HFFc6 (cell line): ENCODE data around the gene OOSP4A. TPM values are rescaled to one million over a fixed set of nuclear protein-coding genes. Genes with fewer than 3 reads are reported as not detected.

Source experiments
- DNase-seq: peaks from one replicate; pipeline ENCODE4 v3.0.0-alpha.2; 2018
- H3K27ac Mint-ChIP-seq: 2 replicates; pipeline ENCODE4 v1.8.0; 2020; ENCODE audit warnings: mild to moderate bottlenecking, mixed read lengths
- H3K27me3 Mint-ChIP-seq: 2 replicates; pipeline ENCODE4 v1.8.0; 2021; ENCODE audit warnings: mild to moderate bottlenecking, moderate library complexity, mixed read lengths; ENCODE audit not compliant: insufficient read depth
- H3K36me3 Mint-ChIP-seq: 2 replicates; pipeline ENCODE4 v1.8.0; 2021; ENCODE audit warnings: low read depth, mixed read lengths
- H3K4me1 Mint-ChIP-seq: 2 replicates; pipeline ENCODE4 v1.8.0; 2020; ENCODE audit warnings: low read depth, mixed read lengths
- H3K4me3 Mint-ChIP-seq: 2 replicates; pipeline ENCODE4 v1.8.0; 2020; ENCODE audit warnings: mild to moderate bottlenecking, moderate library complexity, mixed read lengths
- H3K9me3 Mint-ChIP-seq: 2 replicates; pipeline ENCODE4 v1.8.0; 2020; ENCODE audit warnings: mild to moderate bottlenecking, mixed read lengths
- total RNA-seq, 6 experiments: library from RNA; stranded (reverse); fragmentation: NEBNext Ultra II Directional; extraction: Animal tissue kit (Norgen Biotek cat#: 25700); gene quantifications; 2 replicates in 1 of 6; 3 replicates in 5 of 6; pipeline ENCODE4 v1.2.3, GENCODE V29; 2021
- TF ChIP-seq, protein P1 (sequence below): fragments of 200-600 bp; sonication (generic); IDR thresholded peaks from 2 replicates; pipeline ENCODE4 v1.5.0; 2021; ENCODE audit warnings: antibody characterized with exemption, mild to moderate bottlenecking

OOSP4A gene
- total RNA-seq, 6 experiments from 2014 or later, result not detected

GRCh38 chr11:59992425-59992824 lies 28.6 kb downstream of the OOSP4A start:
- Mint-ChIP-seq H3K4me3 (no peak overlapping the region), H3K27me3 (no peaks in the 10 kb centered on the region), H3K36me3 (no peaks in the 10 kb centered on the region), H3K27ac (no peak overlapping the region), H3K4me1 (no peaks in the 10 kb centered on the region), H3K9me3 (peaks cover 24% of the 10 kb centered on the region)
- no peak for DNase-seq
- TF ChIP-seq, protein P1, sequence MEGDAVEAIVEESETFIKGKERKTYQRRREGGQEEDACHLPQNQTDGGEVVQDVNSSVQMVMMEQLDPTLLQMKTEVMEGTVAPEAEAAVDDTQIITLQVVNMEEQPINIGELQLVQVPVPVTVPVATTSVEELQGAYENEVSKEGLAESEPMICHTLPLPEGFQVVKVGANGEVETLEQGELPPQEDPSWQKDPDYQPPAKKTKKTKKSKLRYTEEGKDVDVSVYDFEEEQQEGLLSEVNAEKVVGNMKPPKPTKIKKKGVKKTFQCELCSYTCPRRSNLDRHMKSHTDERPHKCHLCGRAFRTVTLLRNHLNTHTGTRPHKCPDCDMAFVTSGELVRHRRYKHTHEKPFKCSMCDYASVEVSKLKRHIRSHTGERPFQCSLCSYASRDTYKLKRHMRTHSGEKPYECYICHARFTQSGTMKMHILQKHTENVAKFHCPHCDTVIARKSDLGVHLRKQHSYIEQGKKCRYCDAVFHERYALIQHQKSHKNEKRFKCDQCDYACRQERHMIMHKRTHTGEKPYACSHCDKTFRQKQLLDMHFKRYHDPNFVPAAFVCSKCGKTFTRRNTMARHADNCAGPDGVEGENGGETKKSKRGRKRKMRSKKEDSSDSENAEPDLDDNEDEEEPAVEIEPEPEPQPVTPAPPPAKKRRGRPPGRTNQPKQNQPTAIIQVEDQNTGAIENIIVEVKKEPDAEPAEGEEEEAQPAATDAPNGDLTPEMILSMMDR, result no peak

DNA sequence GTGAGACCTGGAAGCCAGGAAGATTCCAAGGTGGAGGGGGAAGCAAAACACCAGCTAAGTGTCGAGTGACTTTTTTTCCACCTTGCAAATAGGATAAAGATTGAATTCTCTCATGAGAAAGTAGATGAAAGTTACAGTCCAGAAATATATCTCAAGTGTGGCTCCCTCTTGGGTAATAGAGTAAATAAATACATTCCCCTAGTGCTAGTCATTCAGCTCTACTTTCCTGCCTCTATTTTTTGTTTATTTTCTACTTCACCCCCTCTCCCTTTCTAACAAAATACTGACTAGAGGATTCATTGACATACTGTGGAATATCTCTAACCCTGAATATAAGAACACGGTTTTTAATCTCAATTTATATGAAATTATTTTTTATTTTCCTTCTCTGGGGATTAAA lies 34.0 kb downstream of the OOSP4A start:
- H3K27me3 Mint-ChIP-seq, result no peaks in the 10 kb centered on the region
- H3K36me3 Mint-ChIP-seq, result no peaks in the 10 kb centered on the region
- H3K27ac Mint-ChIP-seq, result no peak overlapping the region
- H3K4me3 Mint-ChIP-seq, result no peak overlapping the region
- H3K4me1 Mint-ChIP-seq, result no peaks in the 10 kb centered on the region
- H3K9me3 Mint-ChIP-seq, result peaks cover 20% of the 10 kb centered on the region
- TF ChIP-seq, protein P1, result no peak
- DNase-seq, result no peak

- DNase-seq, result no peak
- Mint-ChIP-seq H3K27ac (no peak overlapping the region), H3K4me3 (no peak overlapping the region), H3K36me3 (no peaks in the 10 kb centered on the region), H3K27me3 (peaks cover 2% of the 10 kb centered on the region; the same call in 1 of the 2 replicates), H3K9me3 (peaks cover 15% of the 10 kb centered on the region), H3K4me1 (no peaks in the 10 kb centered on the region)
- TF ChIP-seq, protein P1, result no peak
These were observed 35.9 kb downstream of the OOSP4A start for GRCh38 chr11:59999691-60000090.

- H3K36me3 Mint-ChIP-seq, result no peaks in the 10 kb centered on the region
- DNase-seq, result no peak
- H3K27me3 Mint-ChIP-seq, result peaks cover 2% of the 10 kb centered on the region; the same call in 1 of the 2 replicates
- peaks cover 12% of the 10 kb centered on the region for H3K9me3 Mint-ChIP-seq
- H3K4me3 Mint-ChIP-seq, result no peak overlapping the region
- TF ChIP-seq, protein P1, result no peak
- no peak overlapping the region for H3K27ac Mint-ChIP-seq
- no peaks in the 10 kb centered on the region for H3K4me1 Mint-ChIP-seq
These were observed 39.9 kb downstream of the OOSP4A start for GRCh38 chr11:60003729-60004128.

DNA sequence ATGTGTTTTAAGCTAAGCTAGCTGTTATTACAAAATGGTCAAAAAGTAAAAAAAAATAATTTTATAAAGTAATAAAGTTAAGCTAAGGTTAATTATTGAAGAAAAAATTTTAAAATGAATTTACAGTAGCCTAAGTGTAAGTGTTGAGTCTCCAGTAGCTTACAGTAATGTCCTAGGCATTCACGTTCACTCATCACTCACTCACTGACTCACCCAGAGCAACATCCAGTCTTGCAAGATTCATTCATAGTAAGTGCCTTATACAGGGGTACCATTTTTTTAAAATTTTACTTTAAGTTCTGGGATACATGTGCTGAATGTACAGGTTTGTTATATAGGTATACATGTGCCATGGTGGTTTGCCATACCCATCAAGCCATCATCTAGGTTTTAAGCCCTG lies 41.5 kb downstream of the OOSP4A start:
- TF ChIP-seq, protein P1, result no peak

GRCh38 chr11:60016881-60017280 lies 53.0 kb downstream of the OOSP4A start, which contains the start of gene OOSP4B:
OOSP4B (plus strand) TSS chr11:60017181.
- peaks cover 8% of the 10 kb centered on the region for H3K36me3 Mint-ChIP-seq
- peaks cover 17% of the 10 kb centered on the region for H3K9me3 Mint-ChIP-seq
- no peak for DNase-seq

More for the DNA sequence above, 41.5 kb downstream of the OOSP4A start:
- peaks cover 12% of the 10 kb centered on the region for H3K9me3 Mint-ChIP-seq
- H3K4me3 Mint-ChIP-seq, result no peak overlapping the region
- H3K27me3 Mint-ChIP-seq, result peaks cover 2% of the 10 kb centered on the region; the same call in 1 of the 2 replicates
- no peak overlapping the region for H3K27ac Mint-ChIP-seq
- no peak for DNase-seq
- H3K36me3 Mint-ChIP-seq, result no peaks in the 10 kb centered on the region; the same call in 1 of the 2 replicates
- no peaks in the 10 kb centered on the region for H3K4me1 Mint-ChIP-seq

More at GRCh38 chr11:60016881-60017280, 53.0 kb downstream of the OOSP4A start, which contains the start of gene OOSP4B:
- Mint-ChIP-seq H3K4me1 (no peaks in the 10 kb centered on the region), H3K4me3 (no peak within 1 kb of the TSS), H3K27me3 (no peaks in the 10 kb centered on the region; the same call in 1 of the 2 replicates), H3K27ac (no peak within 1 kb of the TSS)
- TF ChIP-seq, protein P1, result no peak
